Renal pelvis (tissue), 4 donors: Measurements from ENCODE around the gene FAM53B. TPM values are rescaled to one million over a fixed set of nuclear protein-coding genes. Genes with fewer than 3 reads are reported as not detected.

Source experiments
- DNase-seq: peaks from one replicate; pipeline ENCODE4 v3.0.0-alpha.2; 2013
- polyA plus RNA-seq, 3 donors: library from polyadenylated mRNA; unstranded; fragments of 120-200 nt; gene quantifications; one replicate each; pipeline ENCODE4 v1.2.1, GENCODE V29; 2013; ENCODE audit not compliant: insufficient read length in 3 of 3

The FAM53B gene
- polyA plus RNA-seq, 3 donors = 24.9 to 30.9 (median 29.1) TPM

- no peak for DNase-seq
These were observed 33.0 kb downstream of the FAM53B start for GRCh38 chr10:124711145-124711544.

GRCh38 chr10:124710266-124710881, 33.8 kb downstream of the FAM53B start:
- no peak for DNase-seq

GRCh38 chr10:124709861-124710260, 34.3 kb downstream of the FAM53B start:
- DNase-seq = no peak

GRCh38 chr10:124708922-124709520, 35.2 kb downstream of the FAM53B start:
- DNase-seq = no peak

- no peak for DNase-seq
These were observed 35.9 kb downstream of the FAM53B start for GRCh38 chr10:124708246-124708779.

- no peak for DNase-seq
These were observed 36.6 kb downstream of the FAM53B start for GRCh38 chr10:124707551-124707950.

GRCh38 chr10:124707144-124707467, 37.1 kb downstream of the FAM53B start:
- DNase-seq = no peak

GRCh38 chr10:124706462-124707143, 37.6 kb downstream of the FAM53B start:
- DNase-seq = no peak

GRCh38 chr10:124705817-124706461, 38.2 kb downstream of the FAM53B start:
- no peak for DNase-seq

- no peak for DNase-seq
These were observed 38.8 kb downstream of the FAM53B start for GRCh38 chr10:124705381-124705740.

- DNase-seq = no peak
These were observed 39.5 kb downstream of the FAM53B start for GRCh38 chr10:124704428-124705380.

- no peak for DNase-seq
These were observed 40.3 kb downstream of the FAM53B start for GRCh38 chr10:124703778-124704427.

GRCh38 chr10:124703372-124703771, 40.8 kb downstream of the FAM53B start:
- DNase-seq = no peak

GRCh38 chr10:124701881-124702656, 42.1 kb downstream of the FAM53B start:
- no peak for DNase-seq

GRCh38 chr10:124701435-124701834, 42.7 kb downstream of the FAM53B start:
- DNase-seq = peak; percentile 88

GRCh38 chr10:124701038-124701365, 43.2 kb downstream of the FAM53B start:
- no peak for DNase-seq

GRCh38 chr10:124700293-124701037, 43.7 kb downstream of the FAM53B start:
- DNase-seq = no peak

- no peak for DNase-seq
These were observed 44.5 kb downstream of the FAM53B start for GRCh38 chr10:124699471-124700292.
